NCI-H2196 treated with DMSO at 0.1 percent for 48 hours (cell line): ENCODE measurements around the gene MAPK14.
"Not testable (repeated sequence)": the region's sequence is repeated elsewhere in the genome, so short reads cannot be mapped to it uniquely, and the experiment has no call there.

ENCODE experiments used
- DNase-seq: peaks from one replicate; lab custom pipeline; 2025; ENCODE audit not compliant: unreplicated experiment; lab: John Stamatoyannopoulos, UW

The MAPK14 gene

GRCh38 chr6:36027501-36028087 lies at the start of gene MAPK14:
Gene MAPK14 (plus strand): TSS chr6:36027808. CDS start chr6:36028158, 350 bp downstream.
- peak; percentile 97 for DNase-seq

GRCh38 chr6:35980126-35980525 lies 47.5 kb upstream of the MAPK14 start:
- DNase-seq, result not testable (repeated sequence)

- no peak for DNase-seq
These were observed 46.5 kb upstream of the MAPK14 start for GRCh38 chr6:35980991-35981645.

GRCh38 chr6:35984701-35985100 lies 42.9 kb upstream of the MAPK14 start:
- no peak for DNase-seq

- not testable (repeated sequence) for DNase-seq
These were observed 39.6 kb upstream of the MAPK14 start for GRCh38 chr6:35988047-35988446.

GRCh38 chr6:35993150-35993549 lies 34.5 kb upstream of the MAPK14 start:
- DNase-seq, result no peak

- no peak for DNase-seq
These were observed 27.2 kb upstream of the MAPK14 start for GRCh38 chr6:36000451-36000850.

- DNase-seq, result no peak
These were observed 11.9 kb upstream of the MAPK14 start for GRCh38 chr6:36015666-36016065.

- no peak for DNase-seq
These were observed 9.3 kb upstream of the MAPK14 start for GRCh38 chr6:36018339-36018738.

- DNase-seq, result no peak
These were observed 8.4 kb upstream of the MAPK14 start for GRCh38 chr6:36019167-36019566.

GRCh38 chr6:36020154-36020553 lies 7.5 kb upstream of the MAPK14 start:
- no peak for DNase-seq

GRCh38 chr6:36023996-36024795 lies 3.4 kb upstream of the MAPK14 start, which contains the start of gene SLC26A8:
Gene SLC26A8 (minus strand): TSS chr6:36024641. CDS start chr6:36019707, 4,934 bp downstream.
- no peak for DNase-seq

- no peak for DNase-seq
These were observed 2.2 kb upstream of the MAPK14 start for GRCh38 chr6:36025260-36025931.

- DNase-seq, result no peak
These were observed 1.7 kb upstream of the MAPK14 start for GRCh38 chr6:36025932-36026327.

- DNase-seq, result no peak
These were observed 674 bp downstream of the MAPK14 start for GRCh38 chr6:36028088-36028876.

- peak; percentile 6 for DNase-seq
These were observed 1.3 kb downstream of the MAPK14 start for GRCh38 chr6:36028877-36029324.

- no peak for DNase-seq
These were observed 1.9 kb downstream of the MAPK14 start for GRCh38 chr6:36029464-36029863.

GRCh38 chr6:36032261-36032660 lies 4.7 kb downstream of the MAPK14 start:
- DNase-seq, result no peak

GRCh38 chr6:36033144-36033543 lies 5.5 kb downstream of the MAPK14 start:
- not testable (repeated sequence) for DNase-seq

GRCh38 chr6:36033935-36034334 lies 6.3 kb downstream of the MAPK14 start:
- no peak for DNase-seq
